ENCODE data around the gene UBAC1. TPM values are rescaled to one million over a fixed set of nuclear protein-coding genes. Genes with fewer than 3 reads are reported as not detected.

Gene UBAC1, protein sequence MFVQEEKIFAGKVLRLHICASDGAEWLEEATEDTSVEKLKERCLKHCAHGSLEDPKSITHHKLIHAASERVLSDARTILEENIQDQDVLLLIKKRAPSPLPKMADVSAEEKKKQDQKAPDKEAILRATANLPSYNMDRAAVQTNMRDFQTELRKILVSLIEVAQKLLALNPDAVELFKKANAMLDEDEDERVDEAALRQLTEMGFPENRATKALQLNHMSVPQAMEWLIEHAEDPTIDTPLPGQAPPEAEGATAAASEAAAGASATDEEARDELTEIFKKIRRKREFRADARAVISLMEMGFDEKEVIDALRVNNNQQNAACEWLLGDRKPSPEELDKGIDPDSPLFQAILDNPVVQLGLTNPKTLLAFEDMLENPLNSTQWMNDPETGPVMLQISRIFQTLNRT
- total RNA-seq (100 to 1,000 TPM in 1 of 2 donors, 10 to 100 TPM in 1; 16.4 to 115 TPM), polyA plus RNA-seq (10 to 100 TPM; 16.2 to 16.4 TPM)

DNA sequence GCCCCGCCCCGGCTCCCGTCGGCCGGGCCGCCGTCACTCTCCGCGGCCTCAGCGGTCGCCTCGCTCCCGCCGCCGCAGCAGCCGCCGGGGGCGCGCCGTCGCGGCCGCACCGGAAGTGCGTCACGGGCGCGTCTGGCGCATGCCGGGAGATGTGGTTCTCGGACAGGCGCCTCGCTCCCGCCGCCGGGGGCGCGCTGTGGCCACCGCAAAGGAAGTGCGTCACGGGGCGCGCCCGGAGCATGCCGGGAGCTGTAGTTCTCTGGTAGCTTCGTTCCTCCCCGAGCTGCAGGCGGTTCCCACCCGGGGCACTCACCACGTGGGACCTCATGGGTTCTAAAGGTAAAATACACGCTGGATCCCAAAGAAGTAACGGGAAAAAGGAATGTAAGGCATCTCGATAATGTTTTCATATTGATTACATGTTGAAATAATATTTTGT is at the start of gene UBAC1:
Gene UBAC1, minus strand, starts transcription at position 97 of the 439 bp plus-strand sequence. CDS start 211 bp downstream, outside the sequence.
- TF ChIP-seq HNF4A (conservative IDR thresholded peaks at IDR 0.05) (no peak), YY1 (IDR thresholded peaks at IDR 0.05) (no peak), GABPA (IDR thresholded peaks at IDR 0.05 in 1 of 2, conservative IDR thresholded peaks at IDR 0.05 in 1 of 2) (peak; percentile 75 to 92), ZBTB33 (IDR thresholded peaks at IDR 0.05) (no peak), RXRA (IDR thresholded peaks at IDR 0.05) (no peak), EGR1 (IDR thresholded peaks at IDR 0.05; ENCODE audit: low read depth in 2 of 2) (no peak), RAD21 (IDR thresholded peaks at IDR 0.05) (no peak), MAX (IDR thresholded peaks at IDR 0.05) (peak; percentile 38), FOXA2 (IDR thresholded peaks at IDR 0.05) (no peak)
- TF ChIP-seq, protein P1, sequence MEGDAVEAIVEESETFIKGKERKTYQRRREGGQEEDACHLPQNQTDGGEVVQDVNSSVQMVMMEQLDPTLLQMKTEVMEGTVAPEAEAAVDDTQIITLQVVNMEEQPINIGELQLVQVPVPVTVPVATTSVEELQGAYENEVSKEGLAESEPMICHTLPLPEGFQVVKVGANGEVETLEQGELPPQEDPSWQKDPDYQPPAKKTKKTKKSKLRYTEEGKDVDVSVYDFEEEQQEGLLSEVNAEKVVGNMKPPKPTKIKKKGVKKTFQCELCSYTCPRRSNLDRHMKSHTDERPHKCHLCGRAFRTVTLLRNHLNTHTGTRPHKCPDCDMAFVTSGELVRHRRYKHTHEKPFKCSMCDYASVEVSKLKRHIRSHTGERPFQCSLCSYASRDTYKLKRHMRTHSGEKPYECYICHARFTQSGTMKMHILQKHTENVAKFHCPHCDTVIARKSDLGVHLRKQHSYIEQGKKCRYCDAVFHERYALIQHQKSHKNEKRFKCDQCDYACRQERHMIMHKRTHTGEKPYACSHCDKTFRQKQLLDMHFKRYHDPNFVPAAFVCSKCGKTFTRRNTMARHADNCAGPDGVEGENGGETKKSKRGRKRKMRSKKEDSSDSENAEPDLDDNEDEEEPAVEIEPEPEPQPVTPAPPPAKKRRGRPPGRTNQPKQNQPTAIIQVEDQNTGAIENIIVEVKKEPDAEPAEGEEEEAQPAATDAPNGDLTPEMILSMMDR (IDR thresholded peaks at IDR 0.05; ENCODE audit: low read depth, low read length, missing input control): peak; percentile 57
- TF ChIP-seq, protein P2, sequence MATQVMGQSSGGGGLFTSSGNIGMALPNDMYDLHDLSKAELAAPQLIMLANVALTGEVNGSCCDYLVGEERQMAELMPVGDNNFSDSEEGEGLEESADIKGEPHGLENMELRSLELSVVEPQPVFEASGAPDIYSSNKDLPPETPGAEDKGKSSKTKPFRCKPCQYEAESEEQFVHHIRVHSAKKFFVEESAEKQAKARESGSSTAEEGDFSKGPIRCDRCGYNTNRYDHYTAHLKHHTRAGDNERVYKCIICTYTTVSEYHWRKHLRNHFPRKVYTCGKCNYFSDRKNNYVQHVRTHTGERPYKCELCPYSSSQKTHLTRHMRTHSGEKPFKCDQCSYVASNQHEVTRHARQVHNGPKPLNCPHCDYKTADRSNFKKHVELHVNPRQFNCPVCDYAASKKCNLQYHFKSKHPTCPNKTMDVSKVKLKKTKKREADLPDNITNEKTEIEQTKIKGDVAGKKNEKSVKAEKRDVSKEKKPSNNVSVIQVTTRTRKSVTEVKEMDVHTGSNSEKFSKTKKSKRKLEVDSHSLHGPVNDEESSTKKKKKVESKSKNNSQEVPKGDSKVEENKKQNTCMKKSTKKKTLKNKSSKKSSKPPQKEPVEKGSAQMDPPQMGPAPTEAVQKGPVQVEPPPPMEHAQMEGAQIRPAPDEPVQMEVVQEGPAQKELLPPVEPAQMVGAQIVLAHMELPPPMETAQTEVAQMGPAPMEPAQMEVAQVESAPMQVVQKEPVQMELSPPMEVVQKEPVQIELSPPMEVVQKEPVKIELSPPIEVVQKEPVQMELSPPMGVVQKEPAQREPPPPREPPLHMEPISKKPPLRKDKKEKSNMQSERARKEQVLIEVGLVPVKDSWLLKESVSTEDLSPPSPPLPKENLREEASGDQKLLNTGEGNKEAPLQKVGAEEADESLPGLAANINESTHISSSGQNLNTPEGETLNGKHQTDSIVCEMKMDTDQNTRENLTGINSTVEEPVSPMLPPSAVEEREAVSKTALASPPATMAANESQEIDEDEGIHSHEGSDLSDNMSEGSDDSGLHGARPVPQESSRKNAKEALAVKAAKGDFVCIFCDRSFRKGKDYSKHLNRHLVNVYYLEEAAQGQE (IDR thresholded peaks at IDR 0.05): no peak
- H3K27ac ChIP-seq (ENCODE audit: low read depth in 1 of 2, low read length in 2 of 2): peak within 1 kb of the TSS; percentile 80 to 85
- under 1% methylated on average over 53 of the region's 53 CpGs for WGBS

More for the DNA sequence above, at the start of gene UBAC1:
- peaks cover 4 to 22% (median 12%) of the 10 kb centered on the region in 4 donors for H3K4me1 ChIP-seq (ENCODE audit: control insufficient read depth in 4 of 4, insufficient read depth in 4 of 4, low read length in 3 of 4)
- H3K4me3 ChIP-seq (ENCODE audit: low read depth in 1 of 3, low read length in 3 of 3): peak within 1 kb of the TSS; percentile 71 to 89 (median 86)
- H3K36me3 ChIP-seq (ENCODE audit: control insufficient read depth in 4 of 4, insufficient read depth in 3 of 4, low read depth in 1 of 4, low read length in 3 of 4): no peaks in the 10 kb centered on the region
- H3K27me3 ChIP-seq (ENCODE audit: control insufficient read depth in 4 of 4, insufficient read depth in 4 of 4, low read length in 3 of 4): no peaks in the 10 kb centered on the region
- H3K9me3 ChIP-seq (ENCODE audit: control insufficient read depth in 4 of 4, low read length in 3 of 4): no peaks in the 10 kb centered on the region
- peak; percentile 97 for DNase-seq (ENCODE audit: low spot score)
- H3K9ac ChIP-seq (ENCODE audit: low read depth in 1 of 2, low read length in 2 of 2): peak within 1 kb of the TSS; percentile 76 to 77

All from liver (tissue), 9 donors.